Stimulated activated naive CD8-positive, alpha-beta T cell treated with anti-CD3 and anti-CD28 coated beads, Interleukin-15, amount 100 ng/mL, for 72 hours (primary cell): ENCODE results near the gene CLDN24.

Experiments used
- ATAC-seq: fragments of 150-1000 bp; cut with Tn5 transposase; 2 replicates; pipeline ENCODE4 v1.10.0; 2021; ENCODE audit warnings: mild to moderate bottlenecking, moderate library complexity
- DNase-seq, 2 donors: peaks; one replicate each; pipeline ENCODE4 v3.0.0; 2021 to 2022
- H3K27ac Mint-ChIP-seq, 2 donors: one replicate each; pipeline ENCODE4 v1.8.0; 2022; ENCODE audit warnings: mild to moderate bottlenecking in 2 of 2, mixed read lengths in 2 of 2, moderate library complexity in 2 of 2
- H3K27me3 Mint-ChIP-seq: one replicate; pipeline ENCODE4 v1.8.0; 2022; ENCODE audit warnings: mixed read lengths
- H3K4me1 Mint-ChIP-seq: one replicate; pipeline ENCODE4 v1.8.0; 2022; ENCODE audit warnings: mild to moderate bottlenecking, mixed read lengths
- H3K4me3 Mint-ChIP-seq, 2 donors: one replicate each; pipeline ENCODE4 v1.8.0; 2022; ENCODE audit warnings: mild to moderate bottlenecking in 2 of 2, mixed read lengths in 2 of 2, moderate library complexity in 1 of 2
- H3K9me3 Mint-ChIP-seq, 2 donors: one replicate each; pipeline ENCODE4 v1.8.0; 2022; ENCODE audit warnings: mixed read lengths in 2 of 2

Gene CLDN24

GRCh38 chr4:183286590-183287308 is 35.5 kb downstream of the CLDN24 start:
- Mint-ChIP-seq H3K27me3 (no peaks in the 10 kb centered on the region), H3K4me3 (no peak overlapping the region), H3K9me3 (no peaks in the 10 kb centered on the region), H3K27ac (peak overlapping the region in 1 of 2 donors; percentile 82), H3K4me1 (no peaks in the 10 kb centered on the region)
- no peak for ATAC-seq
- no peak for DNase-seq

GRCh38 chr4:183285886-183286285 is 36.3 kb downstream of the CLDN24 start:
- no peaks in the 10 kb centered on the region for H3K9me3 Mint-ChIP-seq
- H3K27me3 Mint-ChIP-seq = no peaks in the 10 kb centered on the region
- H3K4me1 Mint-ChIP-seq = no peaks in the 10 kb centered on the region
- no peak overlapping the region for H3K27ac Mint-ChIP-seq
- DNase-seq (no peak), ATAC-seq (no peak)
- H3K4me3 Mint-ChIP-seq = no peak overlapping the region

GRCh38 chr4:183284965-183285364 is 37.3 kb downstream of the CLDN24 start:
- no peaks in the 10 kb centered on the region for H3K27me3 Mint-ChIP-seq
- no peak overlapping the region for H3K4me3 Mint-ChIP-seq
- ATAC-seq (no peak), DNase-seq (no peak)
- no peaks in the 10 kb centered on the region for H3K9me3 Mint-ChIP-seq
- no peak overlapping the region for H3K27ac Mint-ChIP-seq
- H3K4me1 Mint-ChIP-seq = no peaks in the 10 kb centered on the region

- Mint-ChIP-seq H3K4me1 (no peaks in the 10 kb centered on the region), H3K4me3 (no peak overlapping the region), H3K9me3 (no peaks in the 10 kb centered on the region), H3K27me3 (no peaks in the 10 kb centered on the region), H3K27ac (no peak overlapping the region)
- ATAC-seq (no peak), DNase-seq (no peak)
Measured at GRCh38 chr4:183284258-183284785, 37.9 kb downstream of the CLDN24 start.

- Mint-ChIP-seq H3K4me1 (no peaks in the 10 kb centered on the region), H3K27me3 (no peaks in the 10 kb centered on the region), H3K9me3 (peaks cover 6 to 8% of the 10 kb centered on the region in 2 donors), H3K4me3 (no peak overlapping the region), H3K27ac (no peak overlapping the region)
- DNase-seq = no peak
- no peak for ATAC-seq
Measured at GRCh38 chr4:183276106-183276505, 46.1 kb downstream of the CLDN24 start.

- no peaks in the 10 kb centered on the region for H3K4me1 Mint-ChIP-seq
- DNase-seq (no peak), ATAC-seq (no peak)
- peaks cover 6 to 8% of the 10 kb centered on the region in 2 donors for H3K9me3 Mint-ChIP-seq
- no peaks in the 10 kb centered on the region for H3K27me3 Mint-ChIP-seq
- H3K27ac Mint-ChIP-seq = no peak overlapping the region
- no peak overlapping the region for H3K4me3 Mint-ChIP-seq
Measured at GRCh38 chr4:183272384-183272783, 49.8 kb downstream of the CLDN24 start.
